Adrenal gland (tissue), 12 donors: ENCODE results near the gene GNB3. TPM values are rescaled to one million over a fixed set of nuclear protein-coding genes. Genes with fewer than 3 reads are reported as not detected.

ENCODE experiments used
- DNase-seq, 7 donors: peaks; one replicate each; pipeline ENCODE4 v3.0.0-alpha.2; 2019 to 2020
- H3K27ac ChIP-seq, 5 donors: fragments of 200-600 bp; sonication (generic) in 4 of 5; 1 replicate in 3 of 5; 2 replicates in 2 of 5; pipeline versions ENCODE4 v1.5.1 to v1.8.0; 2016 to 2020; ENCODE audit warnings: mild to moderate bottlenecking in 1 of 5
- H3K27me3 ChIP-seq: fragments of 200-600 bp; 2 replicates; pipeline ENCODE4 v1.8.0; 2021
- H3K36me3 ChIP-seq, 2 donors: fragments of 200-600 bp; replicated peaks in 1 of 2; 1 replicate in 1 of 2; 2 replicates in 1 of 2; pipeline versions ENCODE4 v1.5.1 to v1.8.0; 2018 to 2022
- H3K4me1 ChIP-seq, 2 donors: fragments of 200-600 bp; replicated peaks in 1 of 2; 1 replicate in 1 of 2; 2 replicates in 1 of 2; pipeline versions ENCODE4 v1.5.1 to v1.8.0; 2018 to 2021
- H3K4me3 ChIP-seq, 4 donors: fragments of 200-600 bp; sonication (generic) in 3 of 4; one replicate each; pipeline ENCODE4 v1.5.1; 2016 to 2018
- H3K9me3 ChIP-seq, 3 donors: fragments of 200-600 bp; sonication (generic) in 1 of 3; replicated peaks in 1 of 3; 1 replicate in 2 of 3; 2 replicates in 1 of 3; pipeline versions ENCODE4 v1.5.1 to v1.8.0; 2016 to 2021
- CTCF ChIP-seq, 6 experiments: fragments of 450-650 bp in 4 of 6; fragments of 200-600 bp in 2 of 6; sonication (generic) in 1 of 6; IDR thresholded peaks; 1 replicate in 5 of 6; 2 replicates in 1 of 6; pipeline versions ENCODE4 v1.5.1 to v1.8.0; 2016 to 2021; ENCODE audit warnings: antibody characterized with exemption in 6 of 6, mild to moderate bottlenecking in 2 of 6, moderate library complexity in 1 of 6
- POLR2A ChIP-seq, 2 donors: fragments of 450-650 bp; IDR thresholded peaks; one replicate each; pipeline ENCODE4 v1.6.1; 2017; ENCODE audit warnings: antibody characterized with exemption in 2 of 2, mild to moderate bottlenecking in 2 of 2, moderate library complexity in 1 of 2
- WGBS, 4 donors: extraction: QIAGEN DNeasy Blood & Tissue Kit in 2 of 4; methylation state at CpG; one replicate each; pipeline versions ENCODE4 v1.1.5 to v1.1.7; 2013 to 2017; 5-methylcytosine and 5-hydroxymethylcytosine counted together
- intact Hi-C, 2 donors: fragments of 100-400 bp; cut with DNase I; formaldehyde crosslinking; loops; one replicate each; pipeline versions ENCODE4 v1.14.1 to v1.15.0; 2022 to 2023
- polyA plus RNA-seq, 3 donors: library from polyadenylated mRNA; stranded (reverse); fragments of 200-250 nt in 2 of 3; fragments of 350-450 nt in 1 of 3; fragmentation: Illumina TruSeq in 1 of 3; extraction: RNeasy Lipid Tissue Mini Kit (QIAGEN cat#74804) in 1 of 3; gene quantifications; one replicate each; pipeline ENCODE4 v1.2.3, GENCODE V29; 2013 to 2014
- total RNA-seq, 9 donors: library from RNA; depleted of rRNA in 4 of 9; stranded (reverse); fragments of >200 nt in 4 of 9; fragments of 120-200 nt in 1 of 9; fragmentation: NEBNext Ultra II Directional in 1 of 9; extraction: Animal tissue kit (Norgen Biotek cat#: 25700) in 1 of 9; gene quantifications; one replicate each; pipeline versions ENCODE4 v1.1.0 to v1.2.4, GENCODE V29; 2013 to 2023
- donor health status: healthy with polysubstance abuse.
- donor health status: Bipolar disorder and iron deficiency.
- donor health status: DM: yes; HTN: yes; CAD: no.
- donor health status: DM: no; HTN: no; CAD: no.
- donor health status: DM: no; HTN: no; CAD: no.
- donor health status: DM: yes; HTN: yes; CAD: no.

Gene GNB3
- total and polyA plus RNA-seq, 12 donors = 0.44 to 22.4 (median 1.7) TPM; not detected in 1

DNA sequence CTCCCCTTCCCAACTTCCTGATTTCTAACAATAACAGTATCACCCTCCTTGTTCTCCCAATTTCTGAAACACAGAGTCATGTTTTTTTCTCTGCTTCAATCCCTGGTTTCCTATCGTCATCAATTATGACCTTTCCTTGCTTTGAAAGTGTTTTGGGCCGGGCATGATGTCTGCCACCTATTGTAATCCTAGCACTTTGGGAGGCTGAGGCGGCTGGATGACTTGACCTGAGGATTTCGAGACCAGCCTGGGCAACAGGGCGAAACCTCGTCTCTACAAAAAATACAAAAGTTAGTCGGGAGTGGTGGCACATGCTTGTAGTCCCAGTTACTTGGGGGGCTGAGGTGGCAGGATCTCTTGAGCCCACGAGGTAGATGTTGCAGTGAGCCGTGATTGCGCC, 31.7 kb upstream of the GNB3 start:
- intact Hi-C loops = no loop called here
- no peak overlapping the region for H3K27ac ChIP-seq
- H3K4me1 ChIP-seq = no peaks in the 10 kb centered on the region
- TF ChIP-seq POLR2A (IDR thresholded peaks at IDR 0.05) (no peak), CTCF (IDR thresholded peaks at IDR 0.05) (no peak)
- H3K4me3 ChIP-seq = no peak overlapping the region
- no peak for DNase-seq
- 73 to 82% (median 76%) methylated on average over 8 to 10 of the region's 10 CpGs for WGBS, 4 donors
- peaks cover 13% of the 10 kb centered on the region for H3K27me3 ChIP-seq
- H3K9me3 ChIP-seq = no peaks in the 10 kb centered on the region
- no peaks in the 10 kb centered on the region for H3K36me3 ChIP-seq

DNA sequence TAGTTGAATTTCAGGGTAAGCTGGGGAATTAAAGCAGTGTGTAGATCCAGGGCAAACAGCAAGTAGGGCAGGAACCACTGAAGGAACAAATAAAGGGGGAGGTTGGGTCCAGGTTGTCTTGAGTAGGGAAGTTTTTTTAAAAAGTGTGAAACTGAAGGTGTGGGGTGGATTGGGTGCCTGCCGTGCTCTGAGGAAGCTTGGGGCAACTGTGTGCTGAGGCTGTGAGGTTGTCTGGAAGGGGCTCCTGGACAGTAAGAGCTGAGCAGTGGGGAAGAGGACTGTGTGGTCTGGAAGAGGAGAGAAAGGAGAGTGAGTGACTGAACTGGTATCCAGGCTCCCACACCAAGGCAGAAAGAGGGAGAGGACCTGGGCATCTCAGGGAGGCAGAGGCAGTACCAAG, 30.0 kb upstream of the GNB3 start:
- no peaks in the 10 kb centered on the region for H3K36me3 ChIP-seq
- no peak overlapping the region for H3K4me3 ChIP-seq
- TF ChIP-seq POLR2A (IDR thresholded peaks at IDR 0.05) (no peak), CTCF (IDR thresholded peaks at IDR 0.05) (no peak)
- H3K27me3 ChIP-seq = peaks cover 17% of the 10 kb centered on the region
- no peaks in the 10 kb centered on the region for H3K9me3 ChIP-seq
- H3K4me1 ChIP-seq = no peaks in the 10 kb centered on the region
- intact Hi-C loops = no loop called here
- no peak for DNase-seq
- WGBS, 4 donors = 78 to 88% (median 83%) methylated on average over 1 of the region's 1 CpG
- H3K27ac ChIP-seq = no peak overlapping the region

DNA sequence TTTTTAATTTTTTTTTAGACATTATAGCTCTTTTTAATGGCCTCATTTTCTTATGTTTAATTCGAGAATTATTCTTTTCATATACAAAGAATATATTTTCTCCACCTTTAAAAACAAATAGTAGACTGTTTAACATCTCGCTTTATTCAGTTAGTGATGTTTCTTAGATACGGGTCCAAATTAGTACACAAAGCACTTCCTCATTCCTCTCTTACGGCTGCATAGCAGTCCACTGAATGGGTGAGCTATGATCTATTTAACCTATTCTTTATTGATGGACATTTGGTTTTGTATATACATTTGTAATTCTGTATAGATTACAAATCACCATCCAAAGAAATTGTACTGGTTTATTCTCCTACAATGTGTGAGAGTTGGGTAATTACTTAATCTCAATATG, 27.4 kb upstream of the GNB3 start:
- Histone ChIP-seq H3K4me3 (no peak overlapping the region), H3K27me3 (peaks cover 17% of the 10 kb centered on the region), H3K4me1 (no peaks in the 10 kb centered on the region), H3K36me3 (no peaks in the 10 kb centered on the region), H3K9me3 (no peaks in the 10 kb centered on the region), H3K27ac (no peak overlapping the region)
- DNase-seq = no peak
- WGBS, 4 donors = 56 to 67% (median 65%) methylated on average over 4 of the region's 4 CpGs
- TF ChIP-seq CTCF (IDR thresholded peaks at IDR 0.05) = no peak
- no peak for TF ChIP-seq POLR2A (IDR thresholded peaks at IDR 0.05)
- intact Hi-C loops = no loop called here

DNA sequence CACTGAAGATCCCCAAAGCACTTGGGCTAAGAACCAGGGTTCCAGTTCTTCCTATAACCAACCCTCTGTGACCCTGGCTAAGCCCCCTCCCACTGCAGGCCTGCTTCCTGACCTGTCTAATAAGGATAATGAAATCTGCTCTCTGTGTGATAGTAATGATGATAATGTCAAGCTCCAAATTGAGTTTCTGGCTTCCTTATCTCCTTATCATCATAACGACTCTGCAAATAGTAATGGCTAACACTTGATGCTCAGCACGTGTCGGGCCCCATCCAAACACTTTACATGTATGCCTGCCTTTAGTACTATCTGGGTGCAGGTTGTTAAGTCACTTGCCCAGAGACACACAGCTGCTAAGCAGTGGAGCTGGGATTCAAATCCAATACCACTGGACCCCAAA, 24.1 kb upstream of the GNB3 start:
- Histone ChIP-seq H3K27me3 (peaks cover 17% of the 10 kb centered on the region), H3K27ac (no peak overlapping the region), H3K36me3 (no peaks in the 10 kb centered on the region), H3K9me3 (no peaks in the 10 kb centered on the region), H3K4me3 (no peak overlapping the region), H3K4me1 (peaks cover 0 to 1% of the 10 kb centered on the region in 2 donors)
- DNase-seq = no peak
- no peak for TF ChIP-seq CTCF (IDR thresholded peaks at IDR 0.05)
- no peak for TF ChIP-seq POLR2A (IDR thresholded peaks at IDR 0.05)
- intact Hi-C loops = no loop called here
- 69 to 78% (median 75%) methylated on average over 3 of the region's 3 CpGs for WGBS, 4 donors
